ENCODE data around the gene LIMA1. TPM values are rescaled to one million over a fixed set of nuclear protein-coding genes. Genes with fewer than 3 reads are reported as not detected.

The LIMA1 gene
- total and polyA plus RNA-seq, 9 of the 15 experiments (the other 6 are each of a cell fraction or from before 2014, with no cell fraction given) = 20.2 to 37.8 (median 27.3) TPM

GRCh38 chr12:50246873-50247612, 36.3 kb downstream of the LIMA1 start (continued):
- TF ChIP-seq, protein P1, sequence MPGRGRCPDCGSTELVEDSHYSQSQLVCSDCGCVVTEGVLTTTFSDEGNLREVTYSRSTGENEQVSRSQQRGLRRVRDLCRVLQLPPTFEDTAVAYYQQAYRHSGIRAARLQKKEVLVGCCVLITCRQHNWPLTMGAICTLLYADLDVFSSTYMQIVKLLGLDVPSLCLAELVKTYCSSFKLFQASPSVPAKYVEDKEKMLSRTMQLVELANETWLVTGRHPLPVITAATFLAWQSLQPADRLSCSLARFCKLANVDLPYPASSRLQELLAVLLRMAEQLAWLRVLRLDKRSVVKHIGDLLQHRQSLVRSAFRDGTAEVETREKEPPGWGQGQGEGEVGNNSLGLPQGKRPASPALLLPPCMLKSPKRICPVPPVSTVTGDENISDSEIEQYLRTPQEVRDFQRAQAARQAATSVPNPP (IDR thresholded peaks at IDR 0.05; ENCODE audit: borderline replicate concordance, insufficient read depth, insufficient read length) = no peak
- TF ChIP-seq MTF1 (CRISPR knock-in tag; IDR thresholded peaks at IDR 0.05; ENCODE audit: borderline replicate concordance) = no peak
- no peak for TF ChIP-seq STAT5B (CRISPR knock-in tag; IDR thresholded peaks at IDR 0.05)
- no peak for TF ChIP-seq ETV5 (CRISPR knock-in tag; IDR thresholded peaks at IDR 0.05; ENCODE audit: low read depth)
- no peak for TF ChIP-seq MED1 (CRISPR knock-in tag; IDR thresholded peaks at IDR 0.05; ENCODE audit: borderline replicate concordance)
- no peak for TF ChIP-seq ZNF311 (CRISPR knock-in tag; IDR thresholded peaks at IDR 0.05)
- TF ChIP-seq SLC30A9 (CRISPR knock-in tag; IDR thresholded peaks at IDR 0.05) = no peak
- TF ChIP-seq THAP7 (CRISPR knock-in tag; IDR thresholded peaks at IDR 0.05) = no peak
- TF ChIP-seq ZNF23 (CRISPR knock-in tag; IDR thresholded peaks at IDR 0.05) = no peak
- no peak for TF ChIP-seq ZNF263 (CRISPR knock-in tag; IDR thresholded peaks at IDR 0.05; ENCODE audit: borderline replicate concordance)
- no peak for TF ChIP-seq CHD1 (IDR thresholded peaks at IDR 0.05; ENCODE audit: low read length)
- TF ChIP-seq MBD2 (IDR thresholded peaks at IDR 0.05; ENCODE audit: borderline replicate concordance, low read depth) = no peak; the same call in 1 of the 2 replicates
- no peak for TF ChIP-seq ZNF445 (CRISPR knock-in tag; IDR thresholded peaks at IDR 0.05; ENCODE audit: low read depth)
- no peak for TF ChIP-seq ZFPM2 (CRISPR knock-in tag; IDR thresholded peaks at IDR 0.05)
- TF ChIP-seq CHCHD3 (CRISPR knock-in tag; IDR thresholded peaks at IDR 0.05) = no peak
- no peak for TF ChIP-seq SRSF1 (IDR thresholded peaks at IDR 0.05; ENCODE audit: low read depth, low read length)
- TF ChIP-seq, protein P2, sequence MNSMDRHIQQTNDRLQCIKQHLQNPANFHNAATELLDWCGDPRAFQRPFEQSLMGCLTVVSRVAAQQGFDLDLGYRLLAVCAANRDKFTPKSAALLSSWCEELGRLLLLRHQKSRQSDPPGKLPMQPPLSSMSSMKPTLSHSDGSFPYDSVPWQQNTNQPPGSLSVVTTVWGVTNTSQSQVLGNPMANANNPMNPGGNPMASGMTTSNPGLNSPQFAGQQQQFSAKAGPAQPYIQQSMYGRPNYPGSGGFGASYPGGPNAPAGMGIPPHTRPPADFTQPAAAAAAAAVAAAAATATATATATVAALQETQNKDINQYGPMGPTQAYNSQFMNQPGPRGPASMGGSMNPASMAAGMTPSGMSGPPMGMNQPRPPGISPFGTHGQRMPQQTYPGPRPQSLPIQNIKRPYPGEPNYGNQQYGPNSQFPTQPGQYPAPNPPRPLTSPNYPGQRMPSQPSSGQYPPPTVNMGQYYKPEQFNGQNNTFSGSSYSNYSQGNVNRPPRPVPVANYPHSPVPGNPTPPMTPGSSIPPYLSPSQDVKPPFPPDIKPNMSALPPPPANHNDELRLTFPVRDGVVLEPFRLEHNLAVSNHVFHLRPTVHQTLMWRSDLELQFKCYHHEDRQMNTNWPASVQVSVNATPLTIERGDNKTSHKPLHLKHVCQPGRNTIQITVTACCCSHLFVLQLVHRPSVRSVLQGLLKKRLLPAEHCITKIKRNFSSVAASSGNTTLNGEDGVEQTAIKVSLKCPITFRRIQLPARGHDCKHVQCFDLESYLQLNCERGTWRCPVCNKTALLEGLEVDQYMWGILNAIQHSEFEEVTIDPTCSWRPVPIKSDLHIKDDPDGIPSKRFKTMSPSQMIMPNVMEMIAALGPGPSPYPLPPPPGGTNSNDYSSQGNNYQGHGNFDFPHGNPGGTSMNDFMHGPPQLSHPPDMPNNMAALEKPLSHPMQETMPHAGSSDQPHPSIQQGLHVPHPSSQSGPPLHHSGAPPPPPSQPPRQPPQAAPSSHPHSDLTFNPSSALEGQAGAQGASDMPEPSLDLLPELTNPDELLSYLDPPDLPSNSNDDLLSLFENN (IDR thresholded peaks at IDR 0.05; ENCODE audit: low read depth in 2 of 2, low read length in 2 of 2) = 0 out of 4 replicates have a peak, but pooled peaks of 1 of the 2 experiments have one; percentile 51
- TF ChIP-seq AFF1 (IDR thresholded peaks at IDR 0.05; ENCODE audit: low read depth in 1 of 2, partially characterized antibody in 2 of 2) = no peak
- TF ChIP-seq HNRNPL (IDR thresholded peaks at IDR 0.05; ENCODE audit: low read depth, low read length) = no peak
